ENCODE data around the gene USP21. TPM values are rescaled to one million over a fixed set of nuclear protein-coding genes. Genes with fewer than 3 reads are reported as not detected.

USP21 gene
- polyA plus RNA-seq, 1 donor (not counting 4 experiments of a cell fraction or from before 2014, with no cell fraction given), result 9.5 TPM

DNA sequence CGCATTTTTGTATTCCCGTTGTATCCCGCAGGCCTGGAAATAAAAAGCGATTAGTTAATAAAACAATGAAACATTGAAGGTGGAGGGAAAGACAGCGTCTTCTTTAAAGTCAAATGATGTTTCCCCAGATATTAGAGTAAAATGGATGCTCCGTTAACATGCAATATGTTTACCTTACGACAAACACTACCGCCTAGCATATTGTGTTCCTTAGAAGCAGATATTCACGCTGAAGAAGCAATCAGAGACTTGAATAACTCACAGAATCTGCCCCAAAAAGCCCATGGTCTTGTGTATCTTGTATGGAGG, 18.6 kb downstream of the USP21 start:
- H3K4me3 ChIP-seq (ENCODE audit: control insufficient read depth in 2 of 3, extremely low read depth in 1 of 3, insufficient read depth in 2 of 3, low read depth in 1 of 3, low read length in 3 of 3), result peak overlapping the region in 2 of 3 experiments; percentile 93
- FAIRE-seq, result no peak
- peaks cover 26% of the 10 kb centered on the region for H3K4me1 ChIP-seq (ENCODE audit: control insufficient read depth, extremely low read depth, insufficient read depth, low read length)
- peak overlapping the region; percentile 95 for H3K9ac ChIP-seq (ENCODE audit: control insufficient read depth, extremely low read depth, insufficient read depth, low read length)
- no peaks in the 10 kb centered on the region for H3K9me3 ChIP-seq (ENCODE audit: control insufficient read depth, low read depth, low read length)
- TF ChIP-seq, protein P1, sequence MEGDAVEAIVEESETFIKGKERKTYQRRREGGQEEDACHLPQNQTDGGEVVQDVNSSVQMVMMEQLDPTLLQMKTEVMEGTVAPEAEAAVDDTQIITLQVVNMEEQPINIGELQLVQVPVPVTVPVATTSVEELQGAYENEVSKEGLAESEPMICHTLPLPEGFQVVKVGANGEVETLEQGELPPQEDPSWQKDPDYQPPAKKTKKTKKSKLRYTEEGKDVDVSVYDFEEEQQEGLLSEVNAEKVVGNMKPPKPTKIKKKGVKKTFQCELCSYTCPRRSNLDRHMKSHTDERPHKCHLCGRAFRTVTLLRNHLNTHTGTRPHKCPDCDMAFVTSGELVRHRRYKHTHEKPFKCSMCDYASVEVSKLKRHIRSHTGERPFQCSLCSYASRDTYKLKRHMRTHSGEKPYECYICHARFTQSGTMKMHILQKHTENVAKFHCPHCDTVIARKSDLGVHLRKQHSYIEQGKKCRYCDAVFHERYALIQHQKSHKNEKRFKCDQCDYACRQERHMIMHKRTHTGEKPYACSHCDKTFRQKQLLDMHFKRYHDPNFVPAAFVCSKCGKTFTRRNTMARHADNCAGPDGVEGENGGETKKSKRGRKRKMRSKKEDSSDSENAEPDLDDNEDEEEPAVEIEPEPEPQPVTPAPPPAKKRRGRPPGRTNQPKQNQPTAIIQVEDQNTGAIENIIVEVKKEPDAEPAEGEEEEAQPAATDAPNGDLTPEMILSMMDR (optimal IDR thresholded peaks at IDR 0.05 in 1 of 3, IDR thresholded peaks at IDR 0.05 in 1 of 3, conservative IDR thresholded peaks at IDR 0.05 in 1 of 3; ENCODE audit: extremely low read depth in 1 of 3, insufficient read depth in 2 of 3, low read length in 3 of 3), result no peak
- no peak for TF ChIP-seq EZH2 (IDR thresholded peaks at IDR 0.05; ENCODE audit: low read length)
- H3K79me2 ChIP-seq (ENCODE audit: control insufficient read depth, insufficient read depth, low read length), result peaks cover 16% of the 10 kb centered on the region
- peaks cover 10 to 19% of the 10 kb centered on the region in 2 experiments for H3K36me3 ChIP-seq (ENCODE audit: control insufficient read depth in 2 of 2, extremely low read depth in 1 of 2, insufficient read depth in 2 of 2, low read length in 2 of 2)
- no peaks in the 10 kb centered on the region for H3K27me3 ChIP-seq (ENCODE audit: control insufficient read depth, extremely low read depth, insufficient read depth, low read length)
- H3K27ac ChIP-seq (ENCODE audit: control insufficient read depth, insufficient read depth, low read length), result peak overlapping the region; percentile 92
- no peak for DNase-seq (ENCODE audit: low read depth, low spot score)
- dilution Hi-C loops (cut with MboI; ENCODE audit: extremely low pct_ligation_motif_present, low sequenced_read_pairs), result no loop called here
- no peaks in the 10 kb centered on the region for H3K9me1 ChIP-seq (ENCODE audit: control insufficient read depth, extremely low read depth, insufficient read depth, low read length)
- peak overlapping the region; percentile 86 for H2AFZ ChIP-seq (ENCODE audit: control insufficient read depth, low read length)
- no peaks in the 10 kb centered on the region for H4K20me1 ChIP-seq (ENCODE audit: control insufficient read depth, extremely low read depth, insufficient read depth, low read length)
- H3K4me2 ChIP-seq (ENCODE audit: control insufficient read depth, extremely low read depth, insufficient read depth, low read depth, low read length), result peak overlapping the region; percentile 99

DNA sequence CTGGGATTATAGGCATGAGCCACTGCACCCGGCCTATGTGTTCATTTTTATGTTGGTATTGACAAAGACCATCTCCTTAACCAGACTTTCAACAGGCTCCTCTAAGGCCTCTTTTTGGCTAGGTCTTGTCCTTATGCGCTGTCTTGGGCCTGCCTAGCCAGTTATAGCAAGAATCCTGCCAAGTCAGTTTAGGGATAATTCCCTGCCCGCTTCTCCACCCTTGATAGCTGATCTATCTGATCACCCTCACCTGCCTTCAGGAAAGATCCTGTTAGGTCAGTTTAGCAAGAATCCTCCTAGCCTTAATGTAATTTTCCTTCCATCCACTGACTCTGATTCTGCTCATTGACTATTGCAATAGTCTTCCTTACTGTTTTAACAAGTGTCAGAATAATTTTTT, 20.4 kb downstream of the USP21 start:
- H3K4me3 ChIP-seq (ENCODE audit: control insufficient read depth in 2 of 3, extremely low read depth in 1 of 3, insufficient read depth in 2 of 3, low read depth in 1 of 3, low read length in 3 of 3), result no peak overlapping the region
- H3K36me3 ChIP-seq (ENCODE audit: control insufficient read depth in 2 of 2, extremely low read depth in 1 of 2, insufficient read depth in 2 of 2, low read length in 2 of 2), result peaks cover 2 to 11% of the 10 kb centered on the region in 2 experiments
- no peaks in the 10 kb centered on the region for H3K27me3 ChIP-seq (ENCODE audit: control insufficient read depth, extremely low read depth, insufficient read depth, low read length)
- no peak overlapping the region for H3K4me2 ChIP-seq (ENCODE audit: control insufficient read depth, extremely low read depth, insufficient read depth, low read depth, low read length)
- no peak overlapping the region for H3K9ac ChIP-seq (ENCODE audit: control insufficient read depth, extremely low read depth, insufficient read depth, low read length)
- TF ChIP-seq, protein P1 (optimal IDR thresholded peaks at IDR 0.05 in 1 of 3, IDR thresholded peaks at IDR 0.05 in 1 of 3, conservative IDR thresholded peaks at IDR 0.05 in 1 of 3; ENCODE audit: extremely low read depth in 1 of 3, insufficient read depth in 2 of 3, low read length in 3 of 3), result no peak
- TF ChIP-seq EZH2 (IDR thresholded peaks at IDR 0.05; ENCODE audit: low read length), result no peak
- DNase-seq (ENCODE audit: low read depth, low spot score) (no peak), FAIRE-seq (no peak)
- H3K79me2 ChIP-seq (ENCODE audit: control insufficient read depth, insufficient read depth, low read length), result peaks cover 16% of the 10 kb centered on the region
- H3K27ac ChIP-seq (ENCODE audit: control insufficient read depth, insufficient read depth, low read length), result no peak overlapping the region
- dilution Hi-C loops (cut with MboI; ENCODE audit: extremely low pct_ligation_motif_present, low sequenced_read_pairs), result no loop called here
- no peaks in the 10 kb centered on the region for H3K9me1 ChIP-seq (ENCODE audit: control insufficient read depth, extremely low read depth, insufficient read depth, low read length)
- H3K4me1 ChIP-seq (ENCODE audit: control insufficient read depth, extremely low read depth, insufficient read depth, low read length), result peaks cover 26% of the 10 kb centered on the region
- H4K20me1 ChIP-seq (ENCODE audit: control insufficient read depth, extremely low read depth, insufficient read depth, low read length), result no peaks in the 10 kb centered on the region
- H2AFZ ChIP-seq (ENCODE audit: control insufficient read depth, low read length), result no peak overlapping the region
- no peaks in the 10 kb centered on the region for H3K9me3 ChIP-seq (ENCODE audit: control insufficient read depth, low read depth, low read length)
